GM12873 (cell line): ENCODE measurements around the gene ITPR3.

Experiments
- CTCF ChIP-seq: IDR thresholded peaks from 2 replicates; pipeline ENCODE4 v1.5.1; 2012; ENCODE audit warnings: low read depth, mild to moderate bottlenecking, moderate library complexity, low read length, control low read depth; ENCODE audit not compliant: insufficient read depth; ENCODE audit errors: missing control alignments

ITPR3 gene

DNA sequence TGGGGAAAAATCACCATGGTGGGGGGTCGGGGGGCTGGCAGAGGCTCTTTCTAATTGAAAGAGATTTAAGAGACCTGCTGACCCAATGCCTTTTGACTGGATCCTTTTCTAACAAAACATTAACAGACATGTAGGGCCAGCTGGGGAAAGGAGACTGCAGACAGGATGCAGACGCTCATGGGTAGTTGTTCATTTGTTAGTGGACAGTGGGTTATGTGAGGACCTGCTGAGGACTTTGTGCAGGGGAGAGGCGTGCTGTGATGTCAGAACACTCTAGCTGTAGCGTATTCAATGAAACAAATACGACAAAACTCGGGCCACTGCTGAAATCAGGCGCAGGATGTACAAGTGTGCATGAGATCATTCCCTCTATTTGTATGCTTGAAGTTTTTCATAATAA lies 124.4 kb downstream of the ITPR3 start:
- TF ChIP-seq CTCF, result no peak
